ENCODE results near the gene ZNF503. TPM values are rescaled to one million over a fixed set of nuclear protein-coding genes. Genes with fewer than 3 reads are reported as not detected.
A peak's percentile ranks its signal among the peaks of the same experiment; 100 is the strongest.

Gene ZNF503
- total RNA-seq, 1 experiment from 2014 or later, result 2.8 TPM

- no peak for DNase-seq (ENCODE audit: low read depth)
Observed at GRCh38 chr10:75358132-75358531, 43.4 kb downstream of the ZNF503 start.

- no peak for DNase-seq (ENCODE audit: low read depth)
Observed at GRCh38 chr10:75357500-75357899, 44.1 kb downstream of the ZNF503 start.

- no peak for DNase-seq (ENCODE audit: low read depth)
Observed at GRCh38 chr10:75356484-75356883, 45.1 kb downstream of the ZNF503 start.

GRCh38 chr10:75355706-75356105, 45.9 kb downstream of the ZNF503 start:
- DNase-seq (ENCODE audit: low read depth), result no peak

GRCh38 chr10:75353183-75353582, 48.4 kb downstream of the ZNF503 start:
- no peak for DNase-seq (ENCODE audit: low read depth)

GRCh38 chr10:75352650-75353049, 48.9 kb downstream of the ZNF503 start:
- DNase-seq (ENCODE audit: low read depth), result peak; percentile 17

- DNase-seq (ENCODE audit: low read depth), result no peak
Observed at GRCh38 chr10:75351637-75352036, 49.9 kb downstream of the ZNF503 start.

- DNase-seq (ENCODE audit: low read depth), result peak; percentile 73
Observed at GRCh38 chr10:75350791-75351190, 50.8 kb downstream of the ZNF503 start.

Other genes with a start within 250 kb of the ZNF503 start
- gene VDAC2, start 191.0 kb downstream of the ZNF503 start, total RNA-seq (2014; rRNA removed; shearing (Covaris generic)), result 179 and 199 TPM in 2 replicates
- gene COMTD1, start 165.8 kb downstream of the ZNF503 start, total RNA-seq (2014; rRNA removed; shearing (Covaris generic)), result 30.1 and 30.4 TPM in 2 replicates
- gene LRMDA, start 29.9 kb upstream of the ZNF503 start, total RNA-seq (2014; rRNA removed; shearing (Covaris generic)), result not detected in 2 replicates